Neuronal stem cell (in vitro differentiated cells): ENCODE data around the gene MTFR2.

ENCODE experiments used
- DNase-seq: peaks from one replicate; pipeline ENCODE4 v3.0.0-alpha.2; 2013; ENCODE audit warnings: low spot score
- H2AFZ ChIP-seq: one replicate; pipeline ENCODE4 v1.6.1; 2013; ENCODE audit warnings: mild to moderate bottlenecking, low read length, inconsistent platforms
- H2AK5ac ChIP-seq: 2 replicates; pipeline ENCODE4 v1.6.1; 2013; ENCODE audit warnings: low read depth, mild to moderate bottlenecking, inconsistent platforms, low read length, moderate library complexity, mixed read lengths
- H2BK120ac ChIP-seq: 2 replicates; pipeline ENCODE4 v1.6.1; 2013; ENCODE audit warnings: low read depth, mild to moderate bottlenecking, inconsistent platforms, low read length, moderate library complexity, mixed read lengths
- H2BK12ac ChIP-seq: one replicate; pipeline ENCODE4 v1.6.1; 2013; ENCODE audit warnings: low read length, inconsistent platforms
- H2BK15ac ChIP-seq: 2 replicates; pipeline ENCODE4 v1.6.1; 2013; ENCODE audit warnings: mild to moderate bottlenecking, low read length, inconsistent platforms, mixed read lengths
- H2BK5ac ChIP-seq: one replicate; pipeline ENCODE4 v1.6.1; 2013; ENCODE audit warnings: inconsistent platforms, mild to moderate bottlenecking, low read length, moderate library complexity
- H3K14ac ChIP-seq: one replicate; pipeline ENCODE4 v1.6.1; 2013; ENCODE audit warnings: low read length, inconsistent platforms
- H3K18ac ChIP-seq: 2 replicates; pipeline ENCODE4 v1.6.1; 2013; ENCODE audit warnings: low read length, inconsistent platforms
- H3K23ac ChIP-seq: 2 replicates; pipeline ENCODE4 v1.6.1; 2013; ENCODE audit warnings: low read depth, mild to moderate bottlenecking, mixed read lengths, low read length, inconsistent platforms; ENCODE audit not compliant: poor library complexity
- H3K27ac ChIP-seq: replicated peaks from 3 replicates; pipeline ENCODE4 v1.5.1; 2013; ENCODE audit warnings: low read length, inconsistent platforms
- H3K27me3 ChIP-seq, 3 experiments: 2 replicates each; pipeline ENCODE4 v1.6.1; 2013; ENCODE audit warnings: low read length in 3 of 3, mild to moderate bottlenecking in 2 of 3, inconsistent platforms in 1 of 3, low read depth in 1 of 3, mixed read lengths in 1 of 3, moderate library complexity in 1 of 3; ENCODE audit not compliant: control insufficient read depth in 3 of 3, insufficient read depth in 3 of 3
- H3K36me3 ChIP-seq, 2 donors: replicated peaks in 1 of 2; 2 replicates each; pipeline ENCODE4 v1.6.1; 2013; ENCODE audit warnings: low read length in 2 of 2; ENCODE audit not compliant: control insufficient read depth in 2 of 2, insufficient read depth in 2 of 2
- H3K4ac ChIP-seq: 2 replicates; pipeline ENCODE4 v1.6.1; 2013; ENCODE audit warnings: inconsistent platforms, mild to moderate bottlenecking, low read length, moderate library complexity
- H3K4me1 ChIP-seq, 2 donors: 1 replicate in 1 of 2; 2 replicates in 1 of 2; pipeline ENCODE4 v1.6.1; 2013; ENCODE audit warnings: low read length in 2 of 2, low read depth in 1 of 2; ENCODE audit not compliant: control insufficient read depth in 2 of 2, insufficient read depth in 1 of 2
- H3K4me2 ChIP-seq: one replicate; pipeline ENCODE4 v1.6.1; 2013; ENCODE audit warnings: mild to moderate bottlenecking, low read length, inconsistent platforms; ENCODE audit not compliant: insufficient read depth, poor library complexity, severe bottlenecking
- H3K4me3 ChIP-seq, 2 donors: 2 replicates each; pipeline ENCODE4 v1.5.1; 2013; ENCODE audit warnings: low read length in 2 of 2, mild to moderate bottlenecking in 2 of 2, inconsistent platforms in 1 of 2, moderate library complexity in 1 of 2
- H3K79me1 ChIP-seq: one replicate; pipeline ENCODE4 v1.6.1; 2013; ENCODE audit warnings: low read depth, mild to moderate bottlenecking, inconsistent platforms, low read length, moderate library complexity
- H3K9ac ChIP-seq: one replicate; pipeline ENCODE4 v1.6.1; 2013; ENCODE audit warnings: mild to moderate bottlenecking, low read depth, low read length, inconsistent platforms; ENCODE audit not compliant: poor library complexity
- H3K9me3 ChIP-seq, 2 donors: replicated peaks in 1 of 2; 2 replicates each; pipeline versions ENCODE3 to v1.6.1; 2013; ENCODE audit warnings: low read length in 2 of 2, mild to moderate bottlenecking in 2 of 2, inconsistent platforms in 1 of 2, low read depth in 1 of 2, mixed read lengths in 1 of 2, moderate library complexity in 1 of 2; ENCODE audit not compliant: control insufficient read depth in 2 of 2, insufficient read depth in 1 of 2
- H4K8ac ChIP-seq: one replicate; pipeline ENCODE4 v1.6.1; 2013; ENCODE audit warnings: low read depth, mild to moderate bottlenecking, inconsistent platforms, low read length, moderate library complexity
- H4K91ac ChIP-seq: one replicate; pipeline ENCODE4 v1.6.1; 2013; ENCODE audit warnings: low read length, low read depth, mild to moderate bottlenecking, inconsistent platforms; ENCODE audit not compliant: poor library complexity
- WGBS, 2 donors: extraction: QIAGEN DNeasy Blood & Tissue Kit; methylation state at CpG; one replicate each; pipeline ENCODE4 v1.1.7; 2013; ENCODE audit warnings: missing lambda C conversion rate in 2 of 2, mixed read lengths in 1 of 2; ENCODE audit not compliant: insufficient read length in 2 of 2, insufficient replicate concordance in 1 of 2; ENCODE audit errors: extremely low coverage in 2 of 2; 5-methylcytosine and 5-hydroxymethylcytosine counted together

Gene MTFR2

DNA sequence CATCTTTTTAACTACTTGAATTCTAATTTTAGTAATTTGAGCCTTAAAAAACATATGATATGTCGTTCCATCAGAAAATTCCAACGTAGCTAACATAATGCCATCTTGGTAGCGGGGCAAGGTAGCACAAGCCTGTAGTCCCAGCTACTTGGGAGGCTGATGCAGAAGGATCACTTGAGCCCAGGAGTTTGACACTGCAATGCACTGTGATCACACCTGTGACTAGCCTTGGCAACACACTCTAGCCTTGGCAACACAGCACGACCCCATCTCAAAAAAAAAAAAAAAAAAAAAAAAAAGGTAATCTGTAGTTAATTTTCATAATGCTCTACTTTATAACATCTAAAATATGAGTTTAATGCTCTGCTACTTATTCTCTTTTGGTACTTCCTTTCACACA is 32.8 kb upstream of the MTFR2 start:
- H3K4me2 ChIP-seq, result no peak overlapping the region
- no peak overlapping the region for H2BK5ac ChIP-seq
- H2AFZ ChIP-seq, result no peak overlapping the region
- H2BK12ac ChIP-seq, result no peak overlapping the region
- H3K18ac ChIP-seq, result no peak overlapping the region
- no peak for DNase-seq
- H4K91ac ChIP-seq, result no peak overlapping the region
- H3K4me1 ChIP-seq, result peaks cover 1 to 3% of the 10 kb centered on the region in 2 donors
- H3K27me3 ChIP-seq, result no peaks in the 10 kb centered on the region
- no peak overlapping the region for H2BK120ac ChIP-seq
- H2AK5ac ChIP-seq, result no peak overlapping the region
- H3K4ac ChIP-seq, result no peak overlapping the region
- no peak overlapping the region for H3K23ac ChIP-seq
- no peak overlapping the region for H2BK15ac ChIP-seq
- H3K9ac ChIP-seq, result no peak overlapping the region
- H3K79me1 ChIP-seq, result peaks cover 4% of the 10 kb centered on the region
- WGBS, 2 donors, result no CpG with 5 or more reads among the region's 4 CpGs
- H3K4me3 ChIP-seq, result no peak overlapping the region
- H4K8ac ChIP-seq, result no peak overlapping the region
- no peaks in the 10 kb centered on the region for H3K9me3 ChIP-seq
- no peak overlapping the region for H3K14ac ChIP-seq
- no peak overlapping the region for H3K27ac ChIP-seq
- peaks cover 0 to 63% of the 10 kb centered on the region in 2 donors for H3K36me3 ChIP-seq

DNA sequence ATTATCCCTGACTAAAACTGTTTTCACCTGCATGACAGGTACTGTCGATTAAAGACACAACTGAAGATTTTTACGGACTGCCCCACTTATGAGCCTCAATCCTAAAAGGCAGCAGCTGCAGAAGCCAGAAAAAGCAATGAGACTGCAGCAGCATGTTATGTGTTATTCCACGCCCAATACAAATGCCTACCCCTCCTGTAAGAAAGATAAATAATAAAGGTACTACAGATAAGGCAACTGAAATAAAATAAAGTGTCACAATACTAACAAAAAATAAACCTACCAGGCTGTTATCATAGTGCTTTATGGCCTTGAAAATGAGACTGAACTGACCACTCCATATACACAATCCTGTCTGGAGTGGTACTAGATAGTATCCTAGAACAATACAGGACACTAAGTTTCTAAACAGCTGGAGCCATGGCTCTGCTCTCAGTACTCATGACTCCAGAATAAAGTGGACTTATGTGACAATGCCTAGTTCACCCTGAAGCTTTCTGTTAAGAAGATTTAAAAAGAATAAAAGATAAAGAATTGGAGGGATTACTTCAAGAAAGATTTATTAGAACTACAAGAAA is 30.0 kb upstream of the MTFR2 start:
- Histone ChIP-seq H4K8ac (no peak overlapping the region), H3K9ac (no peak overlapping the region), H3K4me3 (no peak overlapping the region), H3K4me2 (no peak overlapping the region), H2AK5ac (no peak overlapping the region), H3K23ac (no peak overlapping the region), H3K4me1 (no peaks in the 10 kb centered on the region), H3K18ac (no peak overlapping the region), H3K79me1 (no peaks in the 10 kb centered on the region), H2BK120ac (no peak overlapping the region), H4K91ac (no peak overlapping the region), H3K36me3 (peaks cover 2 to 76% of the 10 kb centered on the region in 2 donors), H2BK15ac (no peak overlapping the region), H2AFZ (no peak overlapping the region), H3K9me3 (no peaks in the 10 kb centered on the region), H2BK5ac (no peak overlapping the region), H3K4ac (no peak overlapping the region), H3K14ac (no peak overlapping the region), H3K27ac (no peak overlapping the region), H3K27me3 (no peaks in the 10 kb centered on the region), H2BK12ac (no peak overlapping the region)
- no peak for DNase-seq
- no CpG with 5 or more reads among the region's 3 CpGs for WGBS, 2 donors

DNA sequence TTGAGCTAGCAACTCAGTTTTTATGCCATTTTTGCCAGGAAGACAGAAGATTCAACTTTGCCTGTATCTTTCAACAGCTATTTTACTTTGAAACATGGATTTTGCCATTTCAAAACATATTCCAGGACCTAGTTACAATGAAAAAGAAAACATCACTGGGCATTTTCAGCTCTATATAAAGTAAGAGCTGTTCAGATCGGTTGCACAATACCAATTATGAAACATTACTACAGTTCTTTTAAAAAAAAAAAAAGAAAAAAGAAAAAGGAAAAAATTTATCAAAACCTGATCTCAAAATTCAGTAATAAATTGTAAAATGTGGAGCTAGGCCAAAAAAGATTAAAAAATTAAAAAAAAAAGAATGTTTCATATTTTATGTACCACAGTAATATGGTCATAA is 24.0 kb upstream of the MTFR2 start:
- Histone ChIP-seq H3K9me3 (no peaks in the 10 kb centered on the region), H3K79me1 (no peaks in the 10 kb centered on the region), H2BK15ac (no peak overlapping the region), H3K4me2 (no peak overlapping the region), H2BK5ac (no peak overlapping the region), H3K14ac (no peak overlapping the region), H3K4ac (no peak overlapping the region), H3K36me3 (peaks cover 13 to 92% of the 10 kb centered on the region in 2 donors), H2BK120ac (no peak overlapping the region), H3K4me3 (no peak overlapping the region), H2AFZ (no peak overlapping the region), H2BK12ac (no peak overlapping the region), H3K9ac (no peak overlapping the region), H3K4me1 (no peaks in the 10 kb centered on the region), H3K27me3 (no peaks in the 10 kb centered on the region), H2AK5ac (no peak overlapping the region), H3K18ac (no peak overlapping the region), H4K91ac (no peak overlapping the region), H3K27ac (no peak overlapping the region), H3K23ac (no peak overlapping the region), H4K8ac (no peak overlapping the region)
- no peak for DNase-seq
- WGBS, 2 donors, result no CpG with 5 or more reads among the region's 1 CpG

DNA sequence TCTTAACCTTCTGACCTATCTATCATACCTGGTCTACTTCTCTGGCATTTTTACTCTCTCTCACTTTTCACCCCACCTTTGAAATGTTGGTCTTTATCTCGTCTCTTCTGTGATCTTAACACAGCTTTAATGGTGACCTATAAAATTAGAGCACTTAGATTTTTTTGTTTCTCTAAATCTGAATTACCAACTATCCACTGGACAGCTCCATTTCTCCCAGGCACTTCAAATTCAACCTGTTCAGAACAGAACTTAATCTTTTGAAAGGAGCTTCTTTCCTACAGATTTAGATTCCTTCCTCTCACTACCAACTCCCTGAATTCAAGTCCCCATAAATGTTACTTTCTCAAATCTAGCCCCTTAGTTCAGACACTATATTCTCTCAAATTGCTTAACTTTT is 15.0 kb upstream of the MTFR2 start:
- no peak overlapping the region for H2AFZ ChIP-seq
- H3K9me3 ChIP-seq, result no peaks in the 10 kb centered on the region
- H3K27ac ChIP-seq, result no peak overlapping the region
- no peak overlapping the region for H3K18ac ChIP-seq
- no peak overlapping the region for H3K4me2 ChIP-seq
- no peak overlapping the region for H2AK5ac ChIP-seq
- H2BK15ac ChIP-seq, result no peak overlapping the region
- no peak for DNase-seq
- H3K23ac ChIP-seq, result no peak overlapping the region
- no peak overlapping the region for H2BK5ac ChIP-seq
- H3K4me3 ChIP-seq, result no peak overlapping the region
- no peaks in the 10 kb centered on the region for H3K4me1 ChIP-seq
- no peaks in the 10 kb centered on the region for H3K79me1 ChIP-seq
- H3K14ac ChIP-seq, result no peak overlapping the region
- H3K4ac ChIP-seq, result no peak overlapping the region
- no peak overlapping the region for H4K91ac ChIP-seq
- peaks cover 13 to 100% of the 10 kb centered on the region in 2 donors for H3K36me3 ChIP-seq
- no CpG with 5 or more reads among the region's 1 CpG for WGBS, 2 donors
- H3K9ac ChIP-seq, result no peak overlapping the region
- H4K8ac ChIP-seq, result no peak overlapping the region
- no peak overlapping the region for H2BK12ac ChIP-seq
- no peaks in the 10 kb centered on the region for H3K27me3 ChIP-seq
- H2BK120ac ChIP-seq, result no peak overlapping the region
